ENCODE data around the gene PAK5.
A peak's percentile ranks its signal among the peaks of the same experiment; 100 is the strongest.

Gene PAK5

GRCh38 chr20:9510911-9511310, 328.0 kb downstream of the PAK5 start:
- Histone ChIP-seq H3K9me2 (replicated peaks; ENCODE audit: insufficient read depth, low read length) (no peaks in the 10 kb centered on the region), H3K79me2 (ENCODE audit: low read length) (peaks cover 55% of the 10 kb centered on the region), H3K27me3 (replicated peaks; ENCODE audit: insufficient read depth, low read length) (no peaks in the 10 kb centered on the region), H4K20me1 (ENCODE audit: insufficient read depth, low read length) (no peaks in the 10 kb centered on the region), H3K4me2 (ENCODE audit: low read depth, low read length) (peak overlapping the region; percentile 42), H3K4me3 (ENCODE audit: low read length) (peak overlapping the region; percentile 90), H3K36me3 (replicated peaks; ENCODE audit: insufficient read depth, low read length) (0 out of 2 replicates have a peak, but pooled peaks cover 2% of the 10 kb centered on the region), H3K9me3 (replicated peaks; ENCODE audit: insufficient read depth, low read length) (no peaks in the 10 kb centered on the region), H3K9ac (ENCODE audit: low read length) (peak overlapping the region; percentile 94; the same call in 1 of the 2 replicates), H3K27ac (ENCODE audit: low read length) (peak overlapping the region; percentile 83), H3K4me1 (ENCODE audit: low read length) (peaks cover 16% of the 10 kb centered on the region), H3F3A (ENCODE audit: insufficient read depth, low read length) (peaks cover 53% of the 10 kb centered on the region), H2AFZ (ENCODE audit: low read length) (no peak overlapping the region)
- TF ChIP-seq EZH2 (optimal IDR thresholded peaks at IDR 0.05; ENCODE audit: low read depth, low read length) (no peak), CTCF (IDR thresholded peaks at IDR 0.05; ENCODE audit: low read length) (no peak), EZH2phosphoT487 (IDR thresholded peaks at IDR 0.05; ENCODE audit: low read length) (no peak)
- peak; percentile 76 for DNase-seq

- H3K79me2 ChIP-seq (ENCODE audit: low read length): peaks cover 38% of the 10 kb centered on the region
- no peak for DNase-seq
- H3F3A ChIP-seq (ENCODE audit: insufficient read depth, low read length): peaks cover 45% of the 10 kb centered on the region
- no peaks in the 10 kb centered on the region for H3K9me2 ChIP-seq (replicated peaks; ENCODE audit: insufficient read depth, low read length)
- H3K9me3 ChIP-seq (replicated peaks; ENCODE audit: insufficient read depth, low read length): no peaks in the 10 kb centered on the region
- H3K4me3 ChIP-seq (ENCODE audit: low read length): no peak overlapping the region
- H4K20me1 ChIP-seq (ENCODE audit: insufficient read depth, low read length): no peaks in the 10 kb centered on the region
- peak overlapping the region; percentile 83; the same call in 1 of the 2 replicates for H3K27ac ChIP-seq (ENCODE audit: low read length)
- H3K4me2 ChIP-seq (ENCODE audit: low read depth, low read length): no peak overlapping the region
- no peak overlapping the region for H2AFZ ChIP-seq (ENCODE audit: low read length)
- no peaks in the 10 kb centered on the region for H3K27me3 ChIP-seq (replicated peaks; ENCODE audit: insufficient read depth, low read length)
- no peak overlapping the region for H3K9ac ChIP-seq (ENCODE audit: low read length)
- TF ChIP-seq EZH2phosphoT487 (IDR thresholded peaks at IDR 0.05; ENCODE audit: low read length) (no peak), CTCF (IDR thresholded peaks at IDR 0.05; ENCODE audit: low read length) (no peak), EZH2 (optimal IDR thresholded peaks at IDR 0.05; ENCODE audit: low read depth, low read length) (no peak)
- no peaks in the 10 kb centered on the region for H3K36me3 ChIP-seq (replicated peaks; ENCODE audit: insufficient read depth, low read length)
- H3K4me1 ChIP-seq (ENCODE audit: low read length): peaks cover 20% of the 10 kb centered on the region
These were observed 329.6 kb downstream of the PAK5 start for GRCh38 chr20:9509246-9509645.

GRCh38 chr20:9508696-9509178, 330.1 kb downstream of the PAK5 start:
- Histone ChIP-seq H4K20me1 (ENCODE audit: insufficient read depth, low read length) (no peaks in the 10 kb centered on the region), H3K27me3 (replicated peaks; ENCODE audit: insufficient read depth, low read length) (no peaks in the 10 kb centered on the region), H2AFZ (ENCODE audit: low read length) (no peak overlapping the region), H3K36me3 (replicated peaks; ENCODE audit: insufficient read depth, low read length) (no peaks in the 10 kb centered on the region), H3K4me3 (ENCODE audit: low read length) (no peak overlapping the region), H3K9me3 (replicated peaks; ENCODE audit: insufficient read depth, low read length) (no peaks in the 10 kb centered on the region), H3K4me2 (ENCODE audit: low read depth, low read length) (no peak overlapping the region), H3K9ac (ENCODE audit: low read length) (no peak overlapping the region), H3K79me2 (ENCODE audit: low read length) (peaks cover 33% of the 10 kb centered on the region), H3K9me2 (replicated peaks; ENCODE audit: insufficient read depth, low read length) (no peaks in the 10 kb centered on the region), H3F3A (ENCODE audit: insufficient read depth, low read length) (peaks cover 40% of the 10 kb centered on the region), H3K4me1 (ENCODE audit: low read length) (peaks cover 25% of the 10 kb centered on the region), H3K27ac (ENCODE audit: low read length) (no peak overlapping the region)
- TF ChIP-seq CTCF (IDR thresholded peaks at IDR 0.05; ENCODE audit: low read length): no peak
- TF ChIP-seq EZH2 (optimal IDR thresholded peaks at IDR 0.05; ENCODE audit: low read depth, low read length): no peak
- TF ChIP-seq EZH2phosphoT487 (IDR thresholded peaks at IDR 0.05; ENCODE audit: low read length): no peak
- no peak for DNase-seq
